PC-9 (cell line): Measurements from ENCODE around the gene NCDN.

Experiments used
- CTCF ChIP-seq: fragments of 200-600 bp; sonication (generic); conservative IDR thresholded peaks from 2 replicates; pipeline ENCODE4 v1.6.1; 2017; ENCODE audit warnings: mixed run types, antibody characterized with exemption, mild to moderate bottlenecking, moderate library complexity
- EZH2 ChIP-seq: fragments of 200-600 bp; sonication (generic); IDR thresholded peaks from 2 replicates; pipeline ENCODE4 v1.8.0; 2017; ENCODE audit warnings: antibody characterized with exemption, low read depth

GRCh38 chr1:35595684-35596083 lies 38.1 kb downstream of the NCDN start:
- no peak for TF ChIP-seq CTCF
- TF ChIP-seq EZH2: no peak
